Kidney (tissue), 14 donors: Measurements from ENCODE around the gene PCLO. TPM values are rescaled to one million over a fixed set of nuclear protein-coding genes. Genes with fewer than 3 reads are reported as not detected.

ENCODE experiments used
- DNase-seq, 5 donors: peaks; one replicate each; pipeline ENCODE4 v3.0.0-alpha.2; 2013 to 2020
- FAIRE-seq: peaks from 2 replicates; lab custom pipeline; 2012; peaks lifted over from hg19 to GRCh38; lab: Jason Lieb, UNC
- H3K27ac ChIP-seq, 2 donors: one replicate each; pipeline ENCODE4 v1.7.0; 2013; ENCODE audit warnings: low read depth in 2 of 2, low read length in 2 of 2, inconsistent platforms in 1 of 2
- H3K27me3 ChIP-seq: one replicate; pipeline ENCODE4 v1.7.1; 2013; ENCODE audit warnings: low read length, inconsistent platforms; ENCODE audit not compliant: control insufficient read depth, insufficient read depth
- H3K36me3 ChIP-seq, 3 donors: one replicate each; pipeline versions ENCODE4 v1.7.0 to v1.7.1; 2013; ENCODE audit warnings: low read length in 3 of 3, control low read depth in 1 of 3, inconsistent platforms in 1 of 3; ENCODE audit not compliant: insufficient read depth in 3 of 3, control insufficient read depth in 2 of 3
- H3K4me1 ChIP-seq, 3 donors: one replicate each; pipeline versions ENCODE4 v1.7.0 to v1.7.1; 2013; ENCODE audit warnings: low read length in 3 of 3, inconsistent platforms in 1 of 3, low read depth in 1 of 3; ENCODE audit not compliant: control insufficient read depth in 2 of 3, insufficient read depth in 2 of 3
- H3K4me3 ChIP-seq, 3 donors: one replicate each; pipeline versions ENCODE4 v1.7.0 to v1.8.1; 2013; ENCODE audit warnings: low read length in 3 of 3, control low read depth in 1 of 3, inconsistent platforms in 1 of 3
- H3K9ac ChIP-seq, 3 donors: one replicate each; pipeline versions ENCODE4 v1.7.0 to v1.7.1; 2013; ENCODE audit warnings: low read length in 3 of 3, control low read depth in 1 of 3, inconsistent platforms in 1 of 3
- H3K9me3 ChIP-seq, 3 donors: one replicate each; pipeline versions ENCODE4 v1.7.0 to v1.7.1; 2013; ENCODE audit warnings: low read length in 3 of 3, control low read depth in 1 of 3, inconsistent platforms in 1 of 3; ENCODE audit not compliant: control insufficient read depth in 2 of 3, insufficient read depth in 1 of 3
- intact Hi-C: fragments of 100-400 bp; cut with DNase I; formaldehyde crosslinking; loops from one replicate; pipeline ENCODE4 v1.11.1; 2022
- polyA plus RNA-seq: library from polyadenylated mRNA; stranded (reverse); fragments of 350-450 nt; fragmentation: Illumina TruSeq; extraction: RNeasy Lipid Tissue Mini Kit (QIAGEN cat#74804); gene quantifications from one replicate; pipeline ENCODE4 v1.2.3, GENCODE V29; 2014; ENCODE audit warnings: low read depth, low replicate concordance; ENCODE audit not compliant: insufficient read depth
- total RNA-seq: library from RNA; stranded (reverse); fragmentation: NEBNext Ultra II Directional; extraction: Animal tissue kit (Norgen Biotek cat#: 25700); gene quantifications from one replicate; pipeline ENCODE4 v1.2.1, GENCODE V29; 2021
- TF ChIP-seq, protein P1 (sequence below): IDR thresholded peaks from 3 replicates; pipeline ENCODE4 v1.5.1; 2012; ENCODE audit warnings: mild to moderate bottlenecking, moderate library complexity, borderline replicate concordance; ENCODE audit not compliant: insufficient read depth; ENCODE audit errors: extremely low read depth
- donor health status: control.
- donor health status: control.
- donor health status: control.
- donor health status: control.
- donor health status: control.
- donor health status: DM: yes; HTN: yes; CAD: no.
- donor health status: Normal renal cell carcinoma (clear cell type).

Gene PCLO
- total and polyA plus RNA-seq, 2 donors from 2014 or later: 4.0 to 12.0 TPM

DNA sequence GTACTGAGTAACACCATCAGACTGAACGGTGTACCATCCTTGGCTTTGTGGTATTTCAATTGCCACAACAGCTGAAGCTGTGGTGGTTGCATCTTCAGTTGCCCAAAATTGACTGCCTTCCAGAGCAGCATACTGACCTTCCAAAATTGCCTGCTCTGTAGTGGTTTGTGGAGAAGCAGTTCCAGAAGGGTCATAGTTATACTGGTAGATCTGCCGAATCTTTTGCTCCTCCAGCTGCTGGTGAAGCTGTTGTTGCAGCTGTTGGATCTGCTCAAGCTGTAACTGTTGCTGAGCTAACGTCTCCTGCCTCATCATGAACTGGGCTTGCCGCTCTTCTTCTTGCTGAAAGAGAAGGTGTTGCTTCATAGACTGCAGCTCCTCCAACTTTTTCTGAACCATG, 212.2 kb downstream of the PCLO start:
- no peak for DNase-seq
- Histone ChIP-seq H3K36me3 (no peaks in the 10 kb centered on the region), H3K4me1 (no peaks in the 10 kb centered on the region), H3K4me3 (no peak overlapping the region), H3K9me3 (no peaks in the 10 kb centered on the region), H3K27me3 (no peaks in the 10 kb centered on the region), H3K27ac (no peak overlapping the region), H3K9ac (no peak overlapping the region)
- intact Hi-C loops: no loop called here
- TF ChIP-seq, protein P1, sequence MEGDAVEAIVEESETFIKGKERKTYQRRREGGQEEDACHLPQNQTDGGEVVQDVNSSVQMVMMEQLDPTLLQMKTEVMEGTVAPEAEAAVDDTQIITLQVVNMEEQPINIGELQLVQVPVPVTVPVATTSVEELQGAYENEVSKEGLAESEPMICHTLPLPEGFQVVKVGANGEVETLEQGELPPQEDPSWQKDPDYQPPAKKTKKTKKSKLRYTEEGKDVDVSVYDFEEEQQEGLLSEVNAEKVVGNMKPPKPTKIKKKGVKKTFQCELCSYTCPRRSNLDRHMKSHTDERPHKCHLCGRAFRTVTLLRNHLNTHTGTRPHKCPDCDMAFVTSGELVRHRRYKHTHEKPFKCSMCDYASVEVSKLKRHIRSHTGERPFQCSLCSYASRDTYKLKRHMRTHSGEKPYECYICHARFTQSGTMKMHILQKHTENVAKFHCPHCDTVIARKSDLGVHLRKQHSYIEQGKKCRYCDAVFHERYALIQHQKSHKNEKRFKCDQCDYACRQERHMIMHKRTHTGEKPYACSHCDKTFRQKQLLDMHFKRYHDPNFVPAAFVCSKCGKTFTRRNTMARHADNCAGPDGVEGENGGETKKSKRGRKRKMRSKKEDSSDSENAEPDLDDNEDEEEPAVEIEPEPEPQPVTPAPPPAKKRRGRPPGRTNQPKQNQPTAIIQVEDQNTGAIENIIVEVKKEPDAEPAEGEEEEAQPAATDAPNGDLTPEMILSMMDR: no peak
- FAIRE-seq: no peak

DNA sequence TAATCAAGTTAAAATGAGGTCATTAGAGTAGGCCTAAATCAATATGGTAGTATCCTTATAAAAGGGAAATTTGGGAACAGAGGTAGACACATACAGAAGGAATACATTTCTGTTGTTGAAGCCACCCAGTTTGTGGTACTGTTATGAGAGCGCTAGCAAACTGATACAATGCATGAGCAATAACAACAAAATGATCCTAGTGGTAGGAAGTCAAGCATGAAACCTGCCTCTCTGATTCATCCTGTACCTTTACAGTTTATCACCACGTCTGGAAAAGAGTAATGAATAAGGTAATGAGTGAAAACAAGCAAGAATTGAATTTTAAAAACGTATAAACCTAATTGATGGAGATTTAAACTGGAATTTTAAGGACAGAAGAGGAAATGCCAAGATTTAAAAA, 217.2 kb downstream of the PCLO start:
- Histone ChIP-seq H3K4me1 (no peaks in the 10 kb centered on the region), H3K27ac (no peak overlapping the region), H3K9me3 (no peaks in the 10 kb centered on the region), H3K4me3 (no peak overlapping the region), H3K27me3 (no peaks in the 10 kb centered on the region), H3K9ac (no peak overlapping the region), H3K36me3 (no peaks in the 10 kb centered on the region)
- TF ChIP-seq, protein P1: no peak
- FAIRE-seq: no peak
- no peak for DNase-seq
- intact Hi-C loops: no loop called here

DNA sequence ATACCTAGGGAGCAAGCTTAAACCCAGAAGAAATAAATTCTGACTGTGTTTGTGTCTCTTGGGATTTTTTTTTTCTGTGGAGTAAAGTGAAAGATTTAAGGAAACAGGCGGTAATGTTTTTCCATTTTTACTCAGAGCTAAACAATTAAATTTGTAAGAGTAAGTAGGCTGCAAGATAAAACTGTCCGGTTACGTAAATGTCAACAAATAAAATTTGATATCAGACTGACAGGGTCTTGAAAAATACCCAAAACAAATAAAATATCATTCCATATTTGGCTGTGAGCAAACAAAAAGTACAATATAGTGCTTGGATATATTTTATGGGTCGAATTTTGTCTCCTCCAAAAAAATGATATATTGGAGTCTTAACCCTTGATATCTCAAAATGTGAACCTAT, 217.6 kb downstream of the PCLO start:
- Histone ChIP-seq H3K27ac (no peak overlapping the region), H3K36me3 (no peaks in the 10 kb centered on the region), H3K9ac (no peak overlapping the region), H3K27me3 (no peaks in the 10 kb centered on the region), H3K4me3 (no peak overlapping the region), H3K9me3 (no peaks in the 10 kb centered on the region), H3K4me1 (no peaks in the 10 kb centered on the region)
- DNase-seq (no peak), FAIRE-seq (no peak)
- TF ChIP-seq, protein P1: no peak
- intact Hi-C loops: no loop called here

GRCh38 chr7:82932516-82932915, 230.2 kb downstream of the PCLO start:
- no peak for DNase-seq
- no peak overlapping the region for H3K27ac ChIP-seq
- H3K4me1 ChIP-seq: no peaks in the 10 kb centered on the region
- H3K9me3 ChIP-seq: no peaks in the 10 kb centered on the region
- intact Hi-C loops: no loop called here
- TF ChIP-seq, protein P1: no peak
- FAIRE-seq: no peak
- H3K27me3 ChIP-seq: no peaks in the 10 kb centered on the region
- no peak overlapping the region for H3K4me3 ChIP-seq
- H3K36me3 ChIP-seq: no peaks in the 10 kb centered on the region
- H3K9ac ChIP-seq: no peak overlapping the region
